Cardiac muscle cell (in vitro differentiated cells and primary cell): ENCODE measurements around the gene LRP2. TPM values are rescaled to one million over a fixed set of nuclear protein-coding genes. Genes with fewer than 3 reads are reported as not detected.

ENCODE experiments used
- DNase-seq, 2 donors: peaks; one replicate each; pipeline versions ENCODE4 v3.0.0 to v3.0.0-alpha.2; 2010 to 2017; ENCODE audit warnings: low read depth in 1 of 2, low spot score in 1 of 2
- H3K27ac ChIP-seq: fragments of 200-600 bp; sonication (generic); 2 replicates; pipeline ENCODE4 v1.5.1; 2016
- H3K27me3 ChIP-seq: fragments of 200-600 bp; sonication (generic); 2 replicates; pipeline ENCODE4 v1.6.0; 2016; ENCODE audit warnings: control low read depth
- H3K36me3 ChIP-seq: fragments of 200-600 bp; sonication (generic); 2 replicates; pipeline ENCODE4 v1.5.1; 2016; ENCODE audit warnings: control low read depth
- H3K4me1 ChIP-seq: fragments of 200-600 bp; sonication (generic); 2 replicates; pipeline ENCODE4 v1.8.1; 2017; ENCODE audit warnings: low read depth, mild to moderate bottlenecking, mixed run types
- H3K4me3 ChIP-seq: fragments of 200-600 bp; sonication (generic); 2 replicates; pipeline ENCODE4 v1.5.1; 2016; ENCODE audit warnings: mild to moderate bottlenecking
- H3K9me3 ChIP-seq: fragments of 200-600 bp; sonication (generic); 2 replicates; pipeline ENCODE4 v1.5.1; 2017; ENCODE audit warnings: low read depth, mild to moderate bottlenecking, control low read depth
- CTCF ChIP-seq: IDR thresholded peaks from 2 replicates; pipeline ENCODE4 v1.5.1; 2012; ENCODE audit warnings: low read depth, mild to moderate bottlenecking, low read length
- polyA plus RNA-seq: library from polyadenylated mRNA; unstranded; fragments of >200 nt; fragmentation: Nextera tagmentation; extraction: Ambion mirVana; gene quantifications from 2 replicates; pipeline ENCODE4 v1.2.1, GENCODE V29; 2016
- total RNA-seq: library from RNA; depleted of rRNA; stranded (reverse); fragments of >200 nt; gene quantifications from 2 replicates; pipeline ENCODE4 v1.2.3, GENCODE V29; 2016

Gene LRP2
- total and polyA plus RNA-seq, 2 experiments from 2014 or later = 1.5 to 1.7 TPM

GRCh38 chr2:169260846-169261642 is 101.3 kb downstream of the LRP2 start:
- TF ChIP-seq CTCF = no peak
- Histone ChIP-seq H3K36me3 (no peaks in the 10 kb centered on the region), H3K27me3 (no peaks in the 10 kb centered on the region), H3K27ac (no peak overlapping the region), H3K4me1 (no peaks in the 10 kb centered on the region), H3K4me3 (no peak overlapping the region), H3K9me3 (no peaks in the 10 kb centered on the region)
- no peak for DNase-seq

- H3K4me3 ChIP-seq = no peak overlapping the region
- H3K27me3 ChIP-seq = no peaks in the 10 kb centered on the region
- TF ChIP-seq CTCF = no peak
- DNase-seq = peak in 1 of 2 donors; percentile 26
- no peak overlapping the region for H3K27ac ChIP-seq
- no peaks in the 10 kb centered on the region for H3K4me1 ChIP-seq
- H3K36me3 ChIP-seq = no peaks in the 10 kb centered on the region
- no peaks in the 10 kb centered on the region for H3K9me3 ChIP-seq
These were observed 102.1 kb downstream of the LRP2 start for GRCh38 chr2:169260246-169260645.

GRCh38 chr2:169259402-169259801 is 102.9 kb downstream of the LRP2 start:
- no peak for DNase-seq

GRCh38 chr2:169258045-169258601 is 104.2 kb downstream of the LRP2 start:
- DNase-seq = peak; percentile 5 to 16
- H3K4me1 ChIP-seq = no peaks in the 10 kb centered on the region
- no peaks in the 10 kb centered on the region for H3K27me3 ChIP-seq
- no peak overlapping the region for H3K27ac ChIP-seq
- H3K9me3 ChIP-seq = no peaks in the 10 kb centered on the region
- no peak overlapping the region for H3K4me3 ChIP-seq
- no peaks in the 10 kb centered on the region for H3K36me3 ChIP-seq
- TF ChIP-seq CTCF = no peak

More at GRCh38 chr2:169259402-169259801, 102.9 kb downstream of the LRP2 start:
- H3K36me3 ChIP-seq = no peaks in the 10 kb centered on the region
- no peaks in the 10 kb centered on the region for H3K9me3 ChIP-seq
- H3K27ac ChIP-seq = no peak overlapping the region
- TF ChIP-seq CTCF = no peak
- no peak overlapping the region for H3K4me3 ChIP-seq
- no peaks in the 10 kb centered on the region for H3K4me1 ChIP-seq
- no peaks in the 10 kb centered on the region for H3K27me3 ChIP-seq

- Histone ChIP-seq H3K36me3 (no peaks in the 10 kb centered on the region), H3K27ac (no peak overlapping the region), H3K27me3 (no peaks in the 10 kb centered on the region), H3K4me3 (no peak overlapping the region), H3K9me3 (no peaks in the 10 kb centered on the region), H3K4me1 (no peaks in the 10 kb centered on the region)
- no peak for DNase-seq
- no peak for TF ChIP-seq CTCF
These were observed 107.6 kb downstream of the LRP2 start for GRCh38 chr2:169254774-169255173.
